HFFc6 (cell line): ENCODE results near the gene RBMS3. TPM values are rescaled to one million over a fixed set of nuclear protein-coding genes. Genes with fewer than 3 reads are reported as not detected.

ENCODE experiments used
- DNase-seq: peaks from one replicate; pipeline ENCODE4 v3.0.0-alpha.2; 2018
- H3K27ac Mint-ChIP-seq: 2 replicates; pipeline ENCODE4 v1.8.0; 2020; ENCODE audit warnings: mild to moderate bottlenecking, mixed read lengths
- H3K27me3 Mint-ChIP-seq: 2 replicates; pipeline ENCODE4 v1.8.0; 2021; ENCODE audit warnings: mild to moderate bottlenecking, moderate library complexity, mixed read lengths; ENCODE audit not compliant: insufficient read depth
- H3K36me3 Mint-ChIP-seq: 2 replicates; pipeline ENCODE4 v1.8.0; 2021; ENCODE audit warnings: low read depth, mixed read lengths
- H3K4me1 Mint-ChIP-seq: 2 replicates; pipeline ENCODE4 v1.8.0; 2020; ENCODE audit warnings: low read depth, mixed read lengths
- H3K4me3 Mint-ChIP-seq: 2 replicates; pipeline ENCODE4 v1.8.0; 2020; ENCODE audit warnings: mild to moderate bottlenecking, moderate library complexity, mixed read lengths
- H3K9me3 Mint-ChIP-seq: 2 replicates; pipeline ENCODE4 v1.8.0; 2020; ENCODE audit warnings: mild to moderate bottlenecking, mixed read lengths
- CTCF ChIP-seq: fragments of 200-600 bp; sonication (generic); IDR thresholded peaks from 2 replicates; pipeline ENCODE4 v1.5.0; 2021; ENCODE audit warnings: antibody characterized with exemption, mild to moderate bottlenecking
- total RNA-seq, 6 experiments: library from RNA; stranded (reverse); fragmentation: NEBNext Ultra II Directional; extraction: Animal tissue kit (Norgen Biotek cat#: 25700); gene quantifications; 2 replicates in 1 of 6; 3 replicates in 5 of 6; pipeline ENCODE4 v1.2.3, GENCODE V29; 2021

RBMS3 gene
- total RNA-seq, 6 experiments from 2014 or later: 22.8 to 46.9 (median 39.4) TPM

DNA sequence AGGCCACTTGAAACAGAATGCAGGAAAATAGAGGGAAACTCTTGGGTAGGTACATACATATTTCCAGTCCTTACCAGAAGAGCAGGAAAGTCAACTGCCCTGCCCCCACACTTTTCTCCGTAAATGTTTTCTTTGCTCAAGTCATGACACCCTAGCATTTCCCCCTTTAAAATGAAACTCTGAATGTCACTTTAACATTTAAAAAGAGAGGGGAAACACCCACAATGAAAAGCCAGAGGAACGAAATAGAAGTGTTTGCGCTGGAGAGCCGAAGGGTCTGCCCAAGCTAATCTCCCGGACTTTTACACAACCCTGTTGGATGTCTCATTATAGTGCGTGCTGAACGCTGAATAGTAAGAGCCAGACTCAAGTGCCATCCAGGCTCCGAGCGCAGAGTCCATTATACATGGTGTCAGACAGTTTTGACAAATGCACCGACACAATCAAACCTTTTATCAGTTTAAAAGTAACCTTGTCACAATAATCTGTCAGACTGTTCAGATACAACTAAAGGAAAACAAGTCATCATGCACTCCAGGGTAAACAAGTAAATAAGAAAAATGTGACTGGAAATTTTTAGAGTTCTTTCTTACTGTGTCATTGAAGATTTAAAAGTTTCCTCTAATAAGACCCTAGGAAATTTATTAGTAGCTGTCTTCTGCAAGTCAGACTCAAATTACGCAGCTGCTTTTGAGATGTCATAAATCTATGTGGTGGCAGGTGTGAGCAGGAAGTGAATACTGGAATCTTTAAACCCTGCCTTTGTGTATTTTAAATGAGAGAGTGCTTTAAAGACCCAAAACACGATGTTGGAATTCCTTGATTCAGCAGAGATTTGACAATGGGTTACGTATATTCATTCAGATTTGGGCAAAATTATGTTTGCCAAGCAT, 159.8 kb downstream of the RBMS3 start:
- H3K4me1 Mint-ChIP-seq: peaks cover 47% of the 10 kb centered on the region
- no peaks in the 10 kb centered on the region for H3K9me3 Mint-ChIP-seq
- TF ChIP-seq CTCF: no peak
- H3K27ac Mint-ChIP-seq: peak overlapping the region; percentile 12; the same call in 1 of the 2 replicates
- H3K36me3 Mint-ChIP-seq: peaks cover 14% of the 10 kb centered on the region
- peak overlapping the region; percentile 55; the same call in 1 of the 2 replicates for H3K4me3 Mint-ChIP-seq
- no peaks in the 10 kb centered on the region for H3K27me3 Mint-ChIP-seq
- DNase-seq: no peak

DNA sequence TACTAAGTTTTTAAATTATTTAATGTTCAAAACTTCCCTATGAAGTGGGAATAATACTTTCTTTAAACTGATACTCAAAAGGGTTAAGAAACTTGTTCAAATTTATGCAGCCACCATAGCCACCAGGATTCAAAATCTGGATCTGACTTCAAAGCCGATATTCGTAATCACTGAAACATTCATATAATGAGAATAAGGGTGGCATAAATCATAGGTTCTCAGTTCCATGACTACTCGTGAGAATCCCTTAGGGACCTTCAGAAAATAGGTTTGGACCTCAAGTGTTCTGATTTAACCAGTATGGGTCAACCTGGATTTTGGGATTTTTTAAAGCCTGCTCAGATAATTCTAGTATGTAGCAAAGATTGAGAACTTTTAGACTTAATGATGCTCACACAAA, 160.6 kb downstream of the RBMS3 start:
- Mint-ChIP-seq H3K27me3 (no peaks in the 10 kb centered on the region), H3K4me3 (no peak overlapping the region), H3K27ac (no peak overlapping the region), H3K36me3 (peaks cover 14% of the 10 kb centered on the region), H3K4me1 (peaks cover 43% of the 10 kb centered on the region), H3K9me3 (no peaks in the 10 kb centered on the region)
- no peak for TF ChIP-seq CTCF
- DNase-seq: no peak

DNA sequence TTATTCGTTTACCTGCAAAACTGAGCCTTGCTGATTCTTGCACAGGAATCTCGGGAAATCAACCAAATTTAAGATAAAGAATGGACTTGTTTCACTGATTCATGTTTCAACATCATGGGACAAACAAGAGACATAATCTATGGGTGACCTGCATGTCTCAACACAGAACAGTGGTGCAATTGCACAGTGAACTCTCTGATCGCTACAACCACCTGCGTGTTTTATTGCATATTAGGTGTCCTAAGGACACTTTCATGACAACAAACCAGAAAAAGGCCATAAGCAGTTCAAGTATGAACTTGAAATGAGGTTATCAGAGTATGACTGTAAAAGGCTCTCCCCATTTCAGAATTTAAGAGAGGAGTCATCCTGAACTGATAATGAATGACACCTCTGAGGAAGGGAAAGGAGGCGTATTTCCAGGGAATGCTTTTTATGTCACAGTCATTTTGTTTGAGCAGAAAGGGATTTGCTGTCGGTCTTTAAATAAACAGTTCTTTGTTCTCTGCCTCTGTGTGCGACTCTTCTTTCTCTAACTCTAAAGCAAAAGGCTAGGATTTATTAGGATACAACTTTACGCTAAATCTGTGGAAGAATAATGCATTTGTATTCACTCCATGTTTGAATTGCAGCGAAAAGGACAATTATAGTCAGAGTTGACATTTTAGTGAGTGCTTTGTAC, 167.2 kb downstream of the RBMS3 start:
- DNase-seq: no peak
- no peaks in the 10 kb centered on the region for H3K27me3 Mint-ChIP-seq
- TF ChIP-seq CTCF: no peak
- no peak overlapping the region for H3K27ac Mint-ChIP-seq
- peaks cover 5% of the 10 kb centered on the region for H3K36me3 Mint-ChIP-seq
- H3K4me1 Mint-ChIP-seq: no peaks in the 10 kb centered on the region
- no peaks in the 10 kb centered on the region for H3K9me3 Mint-ChIP-seq
- H3K4me3 Mint-ChIP-seq: no peak overlapping the region

- Mint-ChIP-seq H3K27me3 (no peaks in the 10 kb centered on the region), H3K9me3 (no peaks in the 10 kb centered on the region), H3K27ac (no peak overlapping the region), H3K4me3 (no peak overlapping the region), H3K4me1 (no peaks in the 10 kb centered on the region), H3K36me3 (peaks cover 1% of the 10 kb centered on the region; the same call in 1 of the 2 replicates)
- DNase-seq: no peak
- no peak for TF ChIP-seq CTCF
Observed at GRCh38 chr3:29451920-29452319, 171.0 kb downstream of the RBMS3 start.

GRCh38 chr3:29452934-29453283, 172.0 kb downstream of the RBMS3 start:
- H3K4me3 Mint-ChIP-seq: no peak overlapping the region
- no peaks in the 10 kb centered on the region for H3K4me1 Mint-ChIP-seq
- TF ChIP-seq CTCF: no peak
- H3K9me3 Mint-ChIP-seq: no peaks in the 10 kb centered on the region
- no peaks in the 10 kb centered on the region for H3K27me3 Mint-ChIP-seq
- DNase-seq: no peak
- H3K27ac Mint-ChIP-seq: no peak overlapping the region
- H3K36me3 Mint-ChIP-seq: peaks cover 5% of the 10 kb centered on the region; the same call in 1 of the 2 replicates
